ENCODE results near the gene FMNL2.

The FMNL2 gene

DNA sequence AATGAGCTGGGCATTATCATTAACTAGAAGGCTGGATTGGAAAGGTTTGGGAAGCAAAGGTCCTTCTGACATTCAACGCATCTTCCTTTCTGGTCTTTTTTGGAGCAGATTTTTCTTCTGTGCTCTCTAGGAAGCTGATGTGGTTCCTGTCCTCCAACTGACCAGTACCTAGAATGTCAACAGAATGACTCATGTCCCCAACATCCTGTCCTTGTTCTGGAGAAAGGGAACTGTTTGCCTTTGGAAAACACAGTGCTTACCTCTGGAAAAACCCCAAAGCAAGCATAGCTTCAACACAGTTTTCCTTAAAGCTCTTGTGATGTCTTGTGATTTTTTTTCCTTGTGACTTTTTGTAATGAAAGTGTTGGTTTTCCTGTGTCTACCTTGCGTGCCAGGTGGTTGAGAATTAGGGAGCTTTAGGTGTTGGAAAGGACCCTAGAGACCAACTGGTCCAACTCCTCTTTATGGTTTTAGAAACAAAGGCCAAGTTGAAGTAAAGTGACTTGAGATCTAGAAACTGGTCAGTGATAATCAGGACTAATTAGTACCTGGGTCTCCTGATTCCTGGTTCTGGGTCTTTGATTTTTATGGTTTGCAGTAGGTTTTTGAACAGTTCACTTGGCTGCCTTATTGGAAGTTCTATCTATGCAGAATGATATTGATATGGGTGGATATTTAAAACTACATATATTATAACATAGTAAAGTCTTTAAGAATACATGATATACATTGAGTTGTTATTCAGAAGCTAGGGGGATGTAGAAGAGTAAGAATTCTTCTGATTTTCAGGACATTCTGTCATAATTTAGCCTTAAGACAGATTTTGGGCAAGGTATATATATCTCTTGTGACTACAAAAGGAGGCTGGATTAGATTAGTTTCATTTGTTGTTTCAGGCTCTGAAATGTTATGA lies 70.5 kb downstream of the FMNL2 start:
- Histone ChIP-seq H3K4me1 (ENCODE audit: low read length) (peaks cover 18% of the 10 kb centered on the region), H3K36me3 (replicated peaks; ENCODE audit: insufficient read depth, low read length) (no peaks in the 10 kb centered on the region)

DNA sequence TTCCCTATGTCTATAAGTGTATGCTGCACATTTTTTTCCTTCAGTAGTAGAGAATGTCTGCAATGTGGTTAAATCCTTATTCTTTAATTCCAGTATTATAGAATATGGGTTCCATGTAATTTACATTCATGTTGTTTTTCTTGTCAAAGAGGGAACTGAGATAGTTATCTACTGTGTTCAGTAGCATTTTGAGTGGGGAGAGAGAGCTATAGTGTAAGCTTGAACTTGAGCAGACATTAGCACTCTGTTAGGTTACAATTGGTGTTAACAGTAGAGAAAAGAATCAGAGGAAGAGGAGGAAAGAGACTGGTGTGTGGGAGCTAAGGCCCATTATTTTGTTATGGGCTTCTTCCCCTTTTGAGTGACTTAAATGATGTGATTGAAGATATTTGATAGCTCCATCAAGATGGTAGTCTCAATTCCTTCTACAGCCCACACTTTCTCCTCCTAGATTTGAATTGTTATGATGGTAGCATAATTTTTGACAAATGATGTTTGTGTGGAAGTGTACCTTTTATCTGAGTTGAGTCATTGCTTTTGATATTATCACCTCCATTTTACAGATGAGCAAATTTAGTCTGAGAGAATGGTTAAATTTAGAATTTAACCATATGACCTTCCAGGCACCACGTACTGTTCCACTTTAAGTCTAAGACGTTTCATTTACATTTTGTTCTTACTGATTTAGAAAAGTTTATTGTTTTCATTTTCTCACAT lies 71.3 kb downstream of the FMNL2 start:
- Histone ChIP-seq H3K79me2 (ENCODE audit: low read length) (peaks cover 7% of the 10 kb centered on the region; the same call in 1 of the 2 replicates), H2AFZ (ENCODE audit: low read length) (peak overlapping the region; percentile 50), H4K20me1 (ENCODE audit: insufficient read depth, low read length) (no peaks in the 10 kb centered on the region), H3K9me2 (replicated peaks; ENCODE audit: insufficient read depth, low read length) (no peaks in the 10 kb centered on the region), H3K27me3 (replicated peaks; ENCODE audit: insufficient read depth, low read length) (no peaks in the 10 kb centered on the region), H3K4me3 (ENCODE audit: low read length) (peak overlapping the region; percentile 58; the same call in 1 of the 2 replicates), H3K27ac (ENCODE audit: low read length) (peak overlapping the region; percentile 57; the same call in 1 of the 2 replicates), H3K36me3 (replicated peaks; ENCODE audit: insufficient read depth, low read length) (no peaks in the 10 kb centered on the region), H3K4me2 (ENCODE audit: low read depth, low read length) (peak overlapping the region; percentile 55), H3F3A (ENCODE audit: insufficient read depth, low read length) (peaks cover 8% of the 10 kb centered on the region; the same call in 1 of the 2 replicates), H3K4me1 (ENCODE audit: low read length) (peaks cover 18% of the 10 kb centered on the region), H3K9me3 (replicated peaks; ENCODE audit: insufficient read depth, low read length) (no peaks in the 10 kb centered on the region), H3K9ac (ENCODE audit: low read length) (peak overlapping the region; percentile 30; the same call in 1 of the 2 replicates)
- TF ChIP-seq EZH2 (optimal IDR thresholded peaks at IDR 0.05; ENCODE audit: low read depth, low read length) (no peak), EZH2phosphoT487 (IDR thresholded peaks at IDR 0.05; ENCODE audit: low read length) (no peak)
- TF ChIP-seq, protein P1, sequence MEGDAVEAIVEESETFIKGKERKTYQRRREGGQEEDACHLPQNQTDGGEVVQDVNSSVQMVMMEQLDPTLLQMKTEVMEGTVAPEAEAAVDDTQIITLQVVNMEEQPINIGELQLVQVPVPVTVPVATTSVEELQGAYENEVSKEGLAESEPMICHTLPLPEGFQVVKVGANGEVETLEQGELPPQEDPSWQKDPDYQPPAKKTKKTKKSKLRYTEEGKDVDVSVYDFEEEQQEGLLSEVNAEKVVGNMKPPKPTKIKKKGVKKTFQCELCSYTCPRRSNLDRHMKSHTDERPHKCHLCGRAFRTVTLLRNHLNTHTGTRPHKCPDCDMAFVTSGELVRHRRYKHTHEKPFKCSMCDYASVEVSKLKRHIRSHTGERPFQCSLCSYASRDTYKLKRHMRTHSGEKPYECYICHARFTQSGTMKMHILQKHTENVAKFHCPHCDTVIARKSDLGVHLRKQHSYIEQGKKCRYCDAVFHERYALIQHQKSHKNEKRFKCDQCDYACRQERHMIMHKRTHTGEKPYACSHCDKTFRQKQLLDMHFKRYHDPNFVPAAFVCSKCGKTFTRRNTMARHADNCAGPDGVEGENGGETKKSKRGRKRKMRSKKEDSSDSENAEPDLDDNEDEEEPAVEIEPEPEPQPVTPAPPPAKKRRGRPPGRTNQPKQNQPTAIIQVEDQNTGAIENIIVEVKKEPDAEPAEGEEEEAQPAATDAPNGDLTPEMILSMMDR (IDR thresholded peaks at IDR 0.05; ENCODE audit: low read length), result no peak
- no peak for DNase-seq

More for the DNA sequence above, 70.5 kb downstream of the FMNL2 start:
- Histone ChIP-seq H3K4me3 (ENCODE audit: low read length) (no peak overlapping the region), H4K20me1 (ENCODE audit: insufficient read depth, low read length) (no peaks in the 10 kb centered on the region), H3K27ac (ENCODE audit: low read length) (peak overlapping the region; percentile 57; the same call in 1 of the 2 replicates), H3F3A (ENCODE audit: insufficient read depth, low read length) (peaks cover 8% of the 10 kb centered on the region; the same call in 1 of the 2 replicates), H3K9me3 (replicated peaks; ENCODE audit: insufficient read depth, low read length) (no peaks in the 10 kb centered on the region), H3K9ac (ENCODE audit: low read length) (no peak overlapping the region), H3K27me3 (replicated peaks; ENCODE audit: insufficient read depth, low read length) (no peaks in the 10 kb centered on the region), H3K4me2 (ENCODE audit: low read depth, low read length) (peak overlapping the region; percentile 55; the same call in 1 of the 2 replicates), H3K9me2 (replicated peaks; ENCODE audit: insufficient read depth, low read length) (no peaks in the 10 kb centered on the region), H3K79me2 (ENCODE audit: low read length) (peaks cover 7% of the 10 kb centered on the region; the same call in 1 of the 2 replicates), H2AFZ (ENCODE audit: low read length) (peak overlapping the region; percentile 50; the same call in 1 of the 2 replicates)
- no peak for TF ChIP-seq EZH2phosphoT487 (IDR thresholded peaks at IDR 0.05; ENCODE audit: low read length)
- TF ChIP-seq, protein P1 (IDR thresholded peaks at IDR 0.05; ENCODE audit: low read length), result no peak
- no peak for TF ChIP-seq EZH2 (optimal IDR thresholded peaks at IDR 0.05; ENCODE audit: low read depth, low read length)
- DNase-seq, result no peak

DNA sequence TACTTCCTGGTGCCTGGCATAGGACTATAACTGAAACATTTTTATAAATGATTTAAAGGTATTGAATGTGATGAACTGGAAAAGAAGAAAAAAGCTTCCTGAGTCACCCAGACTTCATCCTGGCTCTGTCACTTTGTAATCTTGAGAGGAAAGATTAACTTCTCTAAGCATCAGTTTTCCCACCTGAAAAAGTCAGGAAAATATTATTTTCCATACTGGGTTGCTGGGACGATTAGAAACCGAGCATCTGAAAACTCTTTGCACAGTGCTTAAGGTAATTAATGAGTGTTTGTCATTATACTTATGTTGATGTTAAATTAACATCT lies 71.8 kb downstream of the FMNL2 start:
- TF ChIP-seq EZH2 (optimal IDR thresholded peaks at IDR 0.05; ENCODE audit: low read depth, low read length) (no peak), EZH2phosphoT487 (IDR thresholded peaks at IDR 0.05; ENCODE audit: low read length) (no peak)
- TF ChIP-seq, protein P1 (IDR thresholded peaks at IDR 0.05; ENCODE audit: low read length), result no peak
- DNase-seq, result no peak
- H3F3A ChIP-seq (ENCODE audit: insufficient read depth, low read length), result peaks cover 8% of the 10 kb centered on the region; the same call in 1 of the 2 replicates
- H2AFZ ChIP-seq (ENCODE audit: low read length), result peak overlapping the region; percentile 50
- peak overlapping the region; percentile 58 for H3K4me3 ChIP-seq (ENCODE audit: low read length)
- H3K9me2 ChIP-seq (replicated peaks; ENCODE audit: insufficient read depth, low read length), result no peaks in the 10 kb centered on the region
- H3K36me3 ChIP-seq (replicated peaks; ENCODE audit: insufficient read depth, low read length), result no peaks in the 10 kb centered on the region
- H3K4me1 ChIP-seq (ENCODE audit: low read length), result peaks cover 18% of the 10 kb centered on the region
- H3K27ac ChIP-seq (ENCODE audit: low read length), result peak overlapping the region; percentile 57; the same call in 1 of the 2 replicates
- no peaks in the 10 kb centered on the region for H3K9me3 ChIP-seq (replicated peaks; ENCODE audit: insufficient read depth, low read length)
- H3K27me3 ChIP-seq (replicated peaks; ENCODE audit: insufficient read depth, low read length), result no peaks in the 10 kb centered on the region
- peak overlapping the region; percentile 55 for H3K4me2 ChIP-seq (ENCODE audit: low read depth, low read length)
- peak overlapping the region; percentile 30; the same call in 1 of the 2 replicates for H3K9ac ChIP-seq (ENCODE audit: low read length)
- H4K20me1 ChIP-seq (ENCODE audit: insufficient read depth, low read length), result no peaks in the 10 kb centered on the region
- H3K79me2 ChIP-seq (ENCODE audit: low read length), result peaks cover 7% of the 10 kb centered on the region; the same call in 1 of the 2 replicates

Data from MM.1S (cell line).